GM20000 (cell line): ENCODE results near the gene PCDHB7.
"Not testable (repeated sequence)": the region's sequence is repeated elsewhere in the genome, so short reads cannot be mapped to it uniquely, and the experiment has no call there.

Source experiments
- DNase-seq: peaks from one replicate; pipeline ENCODE4 v3.0.0; 2012; ENCODE audit warnings: low spot score
- TF ChIP-seq, protein P1 (sequence below): IDR thresholded peaks from 2 replicates; pipeline ENCODE4 v1.5.1; 2012; ENCODE audit warnings: mild to moderate bottlenecking, control low read depth; ENCODE audit errors: extremely low read depth, missing control alignments

PCDHB7 gene

GRCh38 chr5:141150224-141150992, 22.0 kb upstream of the PCDHB7 start:
- no peak for DNase-seq
- TF ChIP-seq, protein P1, sequence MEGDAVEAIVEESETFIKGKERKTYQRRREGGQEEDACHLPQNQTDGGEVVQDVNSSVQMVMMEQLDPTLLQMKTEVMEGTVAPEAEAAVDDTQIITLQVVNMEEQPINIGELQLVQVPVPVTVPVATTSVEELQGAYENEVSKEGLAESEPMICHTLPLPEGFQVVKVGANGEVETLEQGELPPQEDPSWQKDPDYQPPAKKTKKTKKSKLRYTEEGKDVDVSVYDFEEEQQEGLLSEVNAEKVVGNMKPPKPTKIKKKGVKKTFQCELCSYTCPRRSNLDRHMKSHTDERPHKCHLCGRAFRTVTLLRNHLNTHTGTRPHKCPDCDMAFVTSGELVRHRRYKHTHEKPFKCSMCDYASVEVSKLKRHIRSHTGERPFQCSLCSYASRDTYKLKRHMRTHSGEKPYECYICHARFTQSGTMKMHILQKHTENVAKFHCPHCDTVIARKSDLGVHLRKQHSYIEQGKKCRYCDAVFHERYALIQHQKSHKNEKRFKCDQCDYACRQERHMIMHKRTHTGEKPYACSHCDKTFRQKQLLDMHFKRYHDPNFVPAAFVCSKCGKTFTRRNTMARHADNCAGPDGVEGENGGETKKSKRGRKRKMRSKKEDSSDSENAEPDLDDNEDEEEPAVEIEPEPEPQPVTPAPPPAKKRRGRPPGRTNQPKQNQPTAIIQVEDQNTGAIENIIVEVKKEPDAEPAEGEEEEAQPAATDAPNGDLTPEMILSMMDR, result no peak

DNA sequence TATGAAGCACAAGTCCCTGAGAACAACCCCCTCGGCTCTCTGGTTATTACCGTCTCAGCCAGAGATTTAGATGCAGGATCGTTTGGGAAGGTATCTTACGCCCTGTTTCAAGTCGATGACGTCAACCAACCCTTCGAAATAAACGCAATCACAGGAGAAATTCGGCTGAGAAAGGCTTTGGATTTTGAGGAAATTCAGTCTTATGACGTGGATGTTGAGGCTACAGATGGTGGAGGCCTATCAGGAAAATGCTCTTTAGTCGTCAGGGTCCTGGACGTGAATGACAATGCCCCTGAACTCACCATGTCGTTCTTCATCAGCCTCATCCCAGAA, 21.5 kb upstream of the PCDHB7 start:
- TF ChIP-seq, protein P1, result no peak

GRCh38 chr5:141151632-141152031, 20.8 kb upstream of the PCDHB7 start:
- not testable (repeated sequence) for DNase-seq

More for the DNA sequence above, 21.5 kb upstream of the PCDHB7 start:
- DNase-seq, result no peak

DNA sequence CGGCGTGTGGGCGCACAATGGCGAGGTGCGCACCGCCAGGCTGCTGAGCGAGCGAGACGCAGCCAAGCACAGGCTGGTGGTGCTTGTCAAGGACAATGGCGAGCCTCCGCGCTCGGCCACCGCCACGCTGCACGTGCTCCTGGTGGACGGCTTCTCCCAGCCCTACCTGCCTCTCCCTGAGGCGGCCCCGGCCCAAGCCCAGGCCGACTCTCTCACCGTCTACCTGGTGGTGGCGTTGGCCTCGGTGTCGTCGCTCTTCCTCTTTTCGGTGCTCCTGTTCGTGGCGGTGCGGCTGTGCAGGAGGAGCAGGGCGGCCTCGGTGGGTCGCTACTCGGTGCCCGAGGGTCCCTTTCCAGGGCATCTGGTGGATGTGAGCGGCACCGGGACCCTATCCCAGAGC, 20.3 kb upstream of the PCDHB7 start:
- not testable (repeated sequence) for DNase-seq

- no peak for DNase-seq
These were observed 16.7 kb upstream of the PCDHB7 start for GRCh38 chr5:141155540-141156374.

GRCh38 chr5:141157356-141157755, 15.1 kb upstream of the PCDHB7 start:
- not testable (repeated sequence) for DNase-seq

More at GRCh38 chr5:141155540-141156374, 16.7 kb upstream of the PCDHB7 start:
- TF ChIP-seq, protein P1, result no peak

GRCh38 chr5:141157901-141158300, 14.5 kb upstream of the PCDHB7 start:
- DNase-seq, result not testable (repeated sequence)

- not testable (repeated sequence) for DNase-seq
These were observed 2.1 kb downstream of the PCDHB7 start for GRCh38 chr5:141174291-141175104.

DNA sequence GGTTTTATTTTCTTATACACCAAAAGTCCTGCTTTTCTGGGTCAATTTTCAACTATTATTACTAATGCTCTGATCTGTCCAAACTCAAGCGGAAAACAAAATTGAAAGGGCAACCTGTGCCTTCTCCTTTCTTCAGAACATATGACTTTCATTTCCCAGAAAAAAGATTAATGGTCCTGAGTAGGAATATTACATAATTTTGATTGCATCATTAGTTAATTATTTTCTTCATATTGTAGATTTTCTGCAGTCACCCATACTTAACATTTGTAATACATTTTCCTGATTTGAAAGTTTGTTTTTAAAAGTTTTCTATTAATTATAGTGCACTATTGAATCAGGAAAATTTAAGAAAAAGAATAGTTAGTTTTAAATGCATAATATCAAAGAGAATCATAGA, 3.5 kb downstream of the PCDHB7 start:
- no peak for DNase-seq

GRCh38 chr5:141177577-141178191, 5.2 kb downstream of the PCDHB7 start, which contains the start of gene PCDHB8:
Gene PCDHB8 (plus strand): TSS chr5:141177790. CDS start chr5:141178035, 245 bp downstream.
- DNase-seq, result not testable (repeated sequence)

More for the DNA sequence above, 3.5 kb downstream of the PCDHB7 start:
- TF ChIP-seq, protein P1, result no peak

- not testable (repeated sequence) for DNase-seq
These were observed 6.9 kb downstream of the PCDHB7 start for GRCh38 chr5:141179371-141179770.

DNA sequence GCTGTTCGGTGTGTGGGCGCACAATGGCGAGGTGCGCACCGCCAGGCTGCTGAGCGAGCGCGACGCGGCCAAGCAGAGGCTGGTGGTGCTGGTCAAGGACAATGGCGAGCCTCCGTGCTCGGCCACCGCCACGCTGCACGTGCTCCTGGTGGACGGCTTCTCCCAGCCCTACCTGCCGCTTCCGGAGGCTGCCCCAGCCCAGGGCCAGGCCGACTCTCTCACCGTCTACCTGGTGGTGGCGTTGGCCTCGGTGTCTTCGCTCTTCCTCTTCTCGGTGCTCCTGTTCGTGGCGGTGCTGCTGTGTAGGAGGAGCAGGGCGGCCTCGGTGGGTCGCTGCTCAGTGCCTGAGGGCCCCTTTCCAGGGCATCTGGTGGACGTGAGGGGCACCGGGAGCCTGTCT, 7.4 kb downstream of the PCDHB7 start:
- DNase-seq, result not testable (repeated sequence)
